ENCODE data around the gene CYP39A1.

The CYP39A1 gene

DNA sequence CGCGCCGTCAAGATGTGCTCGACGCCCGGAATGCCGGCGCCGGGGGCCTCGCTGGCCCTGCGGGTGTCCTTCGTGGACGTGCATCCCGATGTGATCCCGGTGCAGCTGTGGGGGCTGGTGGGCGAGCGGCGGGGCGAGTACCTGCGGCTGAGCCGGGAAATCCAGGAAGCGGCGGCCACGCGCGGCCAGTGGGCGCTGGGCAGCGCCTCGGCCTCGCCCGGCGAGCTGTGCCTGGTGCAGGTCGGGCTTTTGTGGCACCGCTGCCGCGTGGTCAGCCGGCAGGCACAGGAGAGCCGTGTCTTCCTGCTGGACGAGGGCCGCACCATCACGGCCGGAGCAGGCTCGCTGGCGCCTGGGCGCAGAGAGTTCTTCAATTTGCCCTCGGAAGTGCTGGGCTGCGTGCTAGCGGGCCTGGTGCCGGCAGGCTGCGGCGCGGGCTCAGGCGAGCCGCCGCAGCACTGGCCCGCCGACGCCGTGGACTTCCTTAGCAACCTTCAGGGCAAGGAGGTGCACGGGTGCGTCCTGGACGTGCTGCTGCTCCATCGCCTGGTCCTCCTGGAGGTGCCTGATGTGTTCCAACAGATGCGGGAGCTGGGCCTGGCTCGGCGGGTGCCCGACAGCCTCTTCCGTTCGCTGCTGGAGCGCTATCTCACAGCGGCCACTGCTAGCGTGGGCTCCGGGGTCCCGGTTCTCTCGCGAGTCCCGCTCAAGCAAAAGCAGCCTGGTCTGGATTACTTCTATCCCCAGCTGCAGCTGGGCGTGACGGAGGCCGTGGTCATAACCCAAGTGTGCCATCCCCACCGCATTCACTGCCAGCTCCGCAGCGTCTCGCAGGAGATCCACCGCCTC is 35.7 kb upstream of the CYP39A1 start:
- no peak overlapping the region for H3K27ac ChIP-seq
- TF ChIP-seq, protein P1, sequence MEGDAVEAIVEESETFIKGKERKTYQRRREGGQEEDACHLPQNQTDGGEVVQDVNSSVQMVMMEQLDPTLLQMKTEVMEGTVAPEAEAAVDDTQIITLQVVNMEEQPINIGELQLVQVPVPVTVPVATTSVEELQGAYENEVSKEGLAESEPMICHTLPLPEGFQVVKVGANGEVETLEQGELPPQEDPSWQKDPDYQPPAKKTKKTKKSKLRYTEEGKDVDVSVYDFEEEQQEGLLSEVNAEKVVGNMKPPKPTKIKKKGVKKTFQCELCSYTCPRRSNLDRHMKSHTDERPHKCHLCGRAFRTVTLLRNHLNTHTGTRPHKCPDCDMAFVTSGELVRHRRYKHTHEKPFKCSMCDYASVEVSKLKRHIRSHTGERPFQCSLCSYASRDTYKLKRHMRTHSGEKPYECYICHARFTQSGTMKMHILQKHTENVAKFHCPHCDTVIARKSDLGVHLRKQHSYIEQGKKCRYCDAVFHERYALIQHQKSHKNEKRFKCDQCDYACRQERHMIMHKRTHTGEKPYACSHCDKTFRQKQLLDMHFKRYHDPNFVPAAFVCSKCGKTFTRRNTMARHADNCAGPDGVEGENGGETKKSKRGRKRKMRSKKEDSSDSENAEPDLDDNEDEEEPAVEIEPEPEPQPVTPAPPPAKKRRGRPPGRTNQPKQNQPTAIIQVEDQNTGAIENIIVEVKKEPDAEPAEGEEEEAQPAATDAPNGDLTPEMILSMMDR (conservative IDR thresholded peaks at IDR 0.05): no peak

DNA sequence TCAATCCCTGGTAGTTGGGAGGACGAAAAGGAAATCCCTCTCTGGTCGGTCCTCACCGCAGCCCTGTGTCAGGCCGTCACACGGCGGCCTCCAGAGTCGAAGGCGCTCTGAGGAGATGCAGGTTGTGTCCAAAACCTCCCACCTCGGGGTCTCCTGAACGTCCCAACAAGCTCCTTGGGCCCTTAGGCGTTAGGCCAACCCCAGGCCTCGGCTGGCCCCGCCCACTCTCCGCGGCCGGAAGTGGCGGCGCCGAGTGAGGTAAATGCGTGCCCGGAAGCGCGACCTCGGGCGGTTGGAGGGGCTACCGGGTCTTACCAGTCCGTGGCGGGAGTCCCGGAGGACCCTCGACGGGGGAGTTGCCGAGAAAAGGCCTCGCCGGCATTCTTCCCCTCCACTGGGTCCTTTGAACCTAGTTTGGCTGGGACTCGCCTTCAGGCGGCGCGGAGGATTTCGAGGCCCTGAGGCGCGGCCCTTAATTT is 35.0 kb upstream of the CYP39A1 start, which contains the start of gene TDRD6:
Gene TDRD6, plus strand, starts transcription at position 267 of the 479 bp plus-strand sequence. CDS start 244 bp downstream, outside the sequence.
- H3K27ac ChIP-seq: no peak within 1 kb of the TSS
- TF ChIP-seq, protein P1 (conservative IDR thresholded peaks at IDR 0.05): no peak

DNA sequence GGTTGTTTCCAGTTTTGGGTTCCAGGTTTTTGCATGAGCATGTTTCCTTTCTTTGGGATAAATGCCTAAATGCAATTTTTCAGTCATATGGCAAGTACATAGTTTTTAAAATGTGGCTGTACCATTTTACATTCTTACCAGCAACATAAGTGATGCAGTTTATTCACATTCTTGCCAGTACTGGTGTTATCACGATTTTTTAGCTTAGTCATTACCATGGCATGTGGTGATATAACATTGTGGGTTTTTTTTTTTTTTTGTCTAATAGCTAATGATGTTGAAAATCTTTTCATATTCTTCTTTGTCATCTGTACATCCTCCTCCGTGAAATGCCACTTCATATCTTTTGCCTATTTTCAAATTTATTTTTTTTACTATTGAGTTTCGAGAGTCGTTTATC is 32.2 kb upstream of the CYP39A1 start:
- TF ChIP-seq, protein P1 (conservative IDR thresholded peaks at IDR 0.05): no peak
- H3K27ac ChIP-seq: no peak overlapping the region

DNA sequence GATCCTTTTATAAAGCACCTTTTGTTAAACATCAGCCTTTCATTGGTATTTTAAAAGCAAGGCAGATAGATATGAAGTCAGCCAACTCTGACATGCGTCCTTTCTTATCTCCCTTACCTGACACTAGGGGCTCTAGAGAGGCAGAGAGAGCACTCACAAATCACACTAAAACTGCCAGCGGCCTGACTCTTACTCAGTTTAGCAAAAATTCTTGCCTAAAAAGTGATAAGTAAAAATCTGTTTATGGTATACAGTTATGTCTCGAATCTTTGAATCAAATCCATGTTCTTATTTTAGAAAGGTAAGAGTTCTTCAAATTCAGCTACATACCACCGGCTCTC is 24.7 kb upstream of the CYP39A1 start:
- no peak overlapping the region for H3K27ac ChIP-seq
- TF ChIP-seq, protein P1 (conservative IDR thresholded peaks at IDR 0.05): peak; percentile 49

DNA sequence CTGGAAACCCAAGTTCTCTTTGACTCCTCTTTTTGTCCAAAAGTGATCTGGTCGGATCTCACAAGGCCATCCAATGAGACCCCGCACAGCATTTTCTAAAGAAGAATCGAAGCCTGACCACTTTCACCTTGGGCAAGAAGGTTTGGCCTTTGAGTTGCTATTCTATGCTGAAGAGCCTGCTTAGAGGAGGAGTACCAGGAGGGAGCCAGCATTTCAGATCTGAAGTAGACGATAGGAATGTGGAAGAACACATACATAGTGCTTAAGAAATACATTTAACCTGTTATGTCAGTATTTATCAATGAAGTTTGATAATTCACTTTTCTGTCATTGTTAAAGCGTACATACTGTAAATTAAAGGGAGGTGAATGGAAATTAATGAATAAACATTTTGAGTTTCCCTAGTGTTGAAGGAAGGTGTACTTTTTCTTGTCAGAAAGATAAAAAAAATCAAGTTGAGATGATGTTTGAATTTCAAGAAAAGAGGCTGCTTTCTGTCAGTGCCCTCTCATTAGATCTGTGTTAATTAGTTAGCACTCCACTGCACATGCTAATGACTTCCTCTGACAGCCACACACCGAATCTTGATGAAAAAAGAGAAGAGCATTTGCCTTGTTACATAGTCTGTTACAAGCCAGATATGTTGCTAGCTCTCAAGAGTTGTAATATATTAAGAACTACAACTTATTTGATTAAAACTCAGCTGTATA is 24.1 kb upstream of the CYP39A1 start:
- TF ChIP-seq, protein P1 (conservative IDR thresholded peaks at IDR 0.05): no peak
- H3K27ac ChIP-seq: no peak overlapping the region

DNA sequence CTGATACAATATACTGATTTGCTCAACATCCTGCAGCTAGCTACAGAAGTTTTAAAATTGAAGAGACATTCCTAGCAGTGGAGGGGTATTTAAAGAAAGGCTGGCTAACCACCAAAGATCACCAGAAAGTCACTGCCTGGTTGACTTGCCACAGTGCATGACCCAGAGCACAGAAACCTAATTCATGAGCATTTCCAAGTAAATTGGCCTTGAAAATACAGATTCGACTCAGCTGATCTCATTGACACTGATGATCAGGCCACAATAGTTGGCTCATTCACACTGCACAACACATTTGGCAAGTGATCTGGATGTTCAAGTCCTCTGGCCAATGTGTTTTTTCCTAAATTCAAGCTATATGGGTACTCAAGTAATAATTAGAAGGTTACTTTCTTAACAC is 21.8 kb upstream of the CYP39A1 start:
- H3K27ac ChIP-seq: no peak overlapping the region
- TF ChIP-seq, protein P1 (conservative IDR thresholded peaks at IDR 0.05): no peak

DNA sequence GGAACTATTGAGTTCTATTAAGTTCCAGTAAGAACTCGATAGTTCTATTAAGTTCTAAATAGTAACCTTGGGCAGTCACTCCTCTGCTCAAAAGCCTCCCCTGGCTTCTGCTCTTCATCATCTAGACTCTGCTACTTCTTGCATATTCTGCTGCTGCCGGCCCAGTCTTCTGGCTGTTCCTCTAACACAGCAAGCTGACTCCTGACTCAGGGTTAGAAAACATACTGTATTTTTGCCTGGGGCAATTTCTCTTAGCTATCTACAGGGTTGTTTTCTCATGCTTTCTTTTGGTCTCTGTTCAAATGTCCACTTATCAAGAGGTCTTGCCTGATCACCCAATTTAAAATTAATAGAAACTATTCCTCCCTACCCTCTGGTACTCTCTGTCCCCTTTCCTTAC is 14.8 kb upstream of the CYP39A1 start:
- TF ChIP-seq, protein P1 (conservative IDR thresholded peaks at IDR 0.05): no peak
- no peak overlapping the region for H3K27ac ChIP-seq
